HG03575 (cell line): ENCODE data around the gene PTPRM.
"Not testable (repeated sequence)": the region's sequence is repeated elsewhere in the genome, so short reads cannot be mapped to it uniquely, and the experiment has no call there.

Experiments
- ATAC-seq: cut with Tn5 transposase; IDR thresholded peaks from one replicate; pipeline ENCODE4 v1.9.1; 2021; ENCODE audit not compliant: unreplicated experiment, insufficient number of reproducible peaks, low FRiP score; ENCODE audit errors: extremely low read depth

Gene PTPRM

DNA sequence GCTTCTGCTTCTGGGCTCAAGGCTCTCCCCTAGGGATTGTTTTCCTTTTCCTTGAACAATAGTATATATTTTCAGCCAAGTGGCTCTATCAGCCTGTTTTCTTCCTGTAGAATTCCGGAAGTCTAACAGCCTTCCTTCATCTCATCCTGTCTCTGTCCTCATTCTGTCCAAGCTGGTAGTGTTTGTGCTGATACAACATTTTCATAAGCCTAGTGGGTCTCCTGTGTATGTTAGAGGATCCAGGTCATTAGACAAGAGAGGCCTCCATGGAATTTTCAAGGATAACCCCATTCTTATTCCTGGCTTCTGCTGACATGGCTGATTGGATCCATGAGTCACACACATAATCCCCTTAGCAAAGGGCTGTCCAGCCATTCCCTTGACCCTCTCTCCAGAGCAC, 467.6 kb downstream of the PTPRM start:
- ATAC-seq = no peak

DNA sequence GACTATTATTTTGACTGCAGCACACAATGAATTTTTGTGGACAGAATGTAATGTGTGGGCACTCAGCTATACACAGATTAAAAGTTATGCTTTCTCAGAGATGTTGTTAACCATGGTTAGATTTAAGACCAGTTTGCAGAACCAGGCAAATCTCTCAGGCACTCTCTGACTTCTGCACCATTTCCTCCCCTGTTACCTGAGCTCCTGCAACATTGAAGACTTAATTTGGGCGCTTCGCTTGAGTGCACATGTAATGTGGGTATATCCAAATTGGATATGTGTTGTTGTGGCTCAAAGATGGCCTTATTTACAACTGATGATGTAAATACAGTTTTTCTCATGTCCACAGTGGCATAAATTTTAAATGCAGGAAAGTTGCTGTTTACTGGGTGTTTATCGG, 469.4 kb downstream of the PTPRM start:
- no peak for ATAC-seq

DNA sequence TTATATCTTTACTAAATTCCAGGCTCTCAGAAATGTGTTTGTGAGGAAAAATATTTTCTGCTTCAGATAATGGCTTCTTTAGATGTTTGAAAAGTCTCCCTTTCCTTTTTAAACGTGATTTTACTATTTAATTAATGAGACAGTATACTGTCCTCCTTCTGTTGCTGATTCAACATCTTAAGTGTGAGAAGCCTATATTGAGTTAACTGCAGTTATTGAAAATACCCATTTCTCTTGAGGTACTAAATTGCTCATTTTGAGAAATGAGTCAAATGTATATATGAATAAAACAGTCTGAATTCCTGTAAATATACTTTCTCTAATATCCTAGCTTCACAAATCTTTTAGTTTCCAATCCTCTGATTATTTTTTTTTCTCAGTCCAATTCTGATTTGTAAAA, 470.2 kb downstream of the PTPRM start:
- no peak for ATAC-seq

DNA sequence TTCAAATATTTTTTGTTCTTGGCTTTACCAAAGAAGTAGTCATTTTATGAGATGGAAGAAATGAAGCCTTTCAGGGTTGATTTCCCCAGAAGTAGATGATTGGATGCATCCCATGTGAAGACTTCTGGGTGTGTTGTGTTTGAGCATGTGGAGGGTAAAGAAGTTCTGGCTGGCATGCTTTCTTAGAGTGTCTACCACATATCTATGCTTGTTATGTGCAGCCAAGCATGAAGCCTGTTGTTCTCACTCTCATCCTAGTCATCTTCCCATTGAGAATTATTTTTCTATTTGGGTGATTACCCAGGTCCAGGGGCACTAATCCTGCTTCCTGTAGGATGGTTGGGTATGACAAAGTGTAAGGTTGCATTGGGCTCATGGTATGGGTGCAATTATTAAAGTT, 472.9 kb downstream of the PTPRM start:
- ATAC-seq = no peak

DNA sequence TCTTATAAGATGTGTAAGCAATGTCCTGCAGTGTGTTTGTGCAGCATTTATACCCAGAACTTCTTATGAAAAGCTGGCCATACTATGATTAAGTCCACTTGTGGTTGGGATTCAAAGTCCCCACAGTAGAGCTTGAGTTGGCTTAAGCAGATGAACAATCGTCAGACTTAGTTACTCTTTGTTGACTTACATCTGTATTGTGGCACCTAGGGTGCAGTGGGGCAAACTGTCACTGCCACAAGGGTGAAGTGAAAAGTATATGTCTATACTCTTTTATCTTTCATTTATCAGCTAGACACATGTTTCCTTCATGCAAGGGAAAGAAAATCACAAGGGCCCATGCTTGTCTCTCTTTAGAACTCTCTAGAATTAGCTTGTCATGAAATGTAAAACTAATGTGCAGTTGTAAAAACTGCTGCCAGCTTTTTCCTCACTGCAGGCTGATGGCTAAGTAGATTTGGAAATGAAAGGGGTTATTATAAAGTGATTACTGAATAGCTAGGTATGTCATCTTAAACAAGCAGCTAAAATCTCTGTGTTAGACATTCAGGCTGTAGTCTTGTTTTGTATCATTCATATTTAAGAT, 474.5 kb downstream of the PTPRM start:
- no peak for ATAC-seq

DNA sequence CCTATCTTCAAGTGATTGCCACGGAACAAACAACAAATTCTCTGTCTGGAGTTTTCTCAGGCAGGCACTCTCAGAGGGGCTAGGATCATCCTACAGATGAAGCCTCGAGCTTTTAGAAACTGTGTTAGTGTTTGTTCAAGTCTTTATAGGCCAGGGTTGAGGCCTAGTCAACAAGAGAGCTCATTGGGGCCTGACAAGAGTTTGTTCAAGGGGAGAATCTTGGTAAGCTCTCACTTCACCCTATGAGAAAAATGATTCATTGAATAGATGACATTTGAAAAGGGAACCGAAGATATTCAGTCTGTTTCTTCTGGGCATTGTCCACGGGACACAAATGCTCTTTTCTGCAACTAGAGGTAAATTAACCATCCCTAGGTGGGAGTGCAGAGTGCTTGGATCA, 476.9 kb downstream of the PTPRM start:
- ATAC-seq = no peak

DNA sequence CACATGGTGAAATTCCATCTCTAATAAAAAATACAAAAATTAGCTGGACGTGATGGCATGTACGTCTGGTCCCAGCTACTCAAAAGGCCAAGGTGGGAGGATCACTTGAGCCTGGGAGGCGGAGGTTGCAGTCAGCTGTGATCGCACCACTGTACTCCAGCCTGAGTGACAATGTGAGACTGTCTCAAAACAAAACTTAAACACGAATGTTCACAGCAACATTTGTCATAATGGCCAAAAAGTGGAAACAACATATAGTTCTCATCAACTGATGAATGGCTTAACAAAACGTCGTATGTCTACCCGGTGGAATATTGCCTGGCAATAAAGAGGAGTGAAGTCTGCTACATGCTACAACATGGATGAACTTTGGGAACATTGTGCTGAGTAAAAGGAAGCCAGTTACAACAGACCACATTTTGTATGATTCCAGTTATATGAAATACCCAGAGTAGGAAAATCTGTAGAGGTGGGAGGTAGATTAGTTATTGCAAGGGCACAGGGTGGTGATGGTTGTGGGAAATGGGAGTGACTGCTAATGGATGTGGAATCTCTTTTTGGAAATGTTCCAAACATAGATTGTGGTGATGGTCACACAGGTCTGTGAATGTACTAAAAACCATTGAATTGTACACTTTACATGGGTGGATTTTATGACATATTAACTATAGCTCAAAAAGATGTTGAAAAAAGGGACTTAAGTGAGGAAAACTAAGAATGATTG, 478.2 kb downstream of the PTPRM start:
- no peak for ATAC-seq

DNA sequence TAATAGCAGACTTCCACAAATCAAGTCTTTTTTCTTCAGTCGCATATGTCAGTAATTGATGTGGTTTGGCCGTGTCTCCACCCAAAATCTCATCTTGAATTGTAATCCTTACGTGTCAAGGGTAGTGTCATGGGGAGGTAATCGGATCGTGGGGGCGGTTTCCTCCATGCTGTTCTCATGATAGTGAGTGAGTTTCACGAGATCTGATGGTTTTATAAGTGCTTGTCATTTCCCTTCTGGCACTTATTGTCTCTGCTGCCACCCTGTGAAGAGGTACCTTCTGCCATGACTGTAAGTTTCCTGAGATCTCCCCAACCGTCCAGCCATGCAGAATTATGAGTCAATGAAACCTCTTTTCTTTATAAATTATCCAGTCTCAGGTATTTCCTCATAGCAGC, 478.8 kb downstream of the PTPRM start:
- no peak for ATAC-seq

DNA sequence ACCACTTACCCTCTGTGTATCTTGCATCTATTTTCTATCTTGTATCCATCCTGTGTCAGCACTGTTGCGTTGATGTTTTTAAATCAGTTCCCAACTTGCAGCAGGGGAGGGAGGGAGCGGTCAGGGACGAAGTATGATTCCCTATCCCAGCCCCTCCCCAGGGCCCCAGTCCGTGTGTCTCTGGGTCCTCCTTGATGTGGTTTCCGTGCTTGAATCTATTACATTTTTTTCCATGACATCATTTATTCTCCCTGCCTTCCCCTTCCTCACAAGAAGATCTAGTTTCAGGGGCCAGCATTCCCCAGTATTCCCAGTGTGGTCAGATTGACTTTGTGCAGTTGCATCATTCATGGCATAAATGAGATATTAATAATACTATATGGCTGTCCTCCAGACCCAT, 479.3 kb downstream of the PTPRM start:
- no peak for ATAC-seq

DNA sequence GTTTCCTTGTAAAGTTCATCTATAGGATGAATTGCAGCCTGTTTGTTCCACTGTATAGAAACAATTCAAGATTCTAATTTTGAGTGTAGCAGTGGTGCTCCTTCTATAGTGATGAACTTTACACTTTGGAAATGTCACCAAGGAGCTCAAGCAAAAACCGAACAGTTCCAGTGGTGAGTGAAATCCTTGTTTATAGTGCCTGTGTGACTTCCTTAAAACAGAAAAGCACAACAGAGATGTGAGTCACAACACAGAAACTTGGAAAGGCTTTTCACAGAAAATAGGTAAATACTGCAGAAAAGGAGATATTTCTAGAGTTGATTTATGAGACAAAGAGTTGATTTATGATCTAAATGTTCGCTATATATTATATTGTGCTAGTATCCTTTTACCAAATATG, 482.0 kb downstream of the PTPRM start:
- ATAC-seq = no peak

DNA sequence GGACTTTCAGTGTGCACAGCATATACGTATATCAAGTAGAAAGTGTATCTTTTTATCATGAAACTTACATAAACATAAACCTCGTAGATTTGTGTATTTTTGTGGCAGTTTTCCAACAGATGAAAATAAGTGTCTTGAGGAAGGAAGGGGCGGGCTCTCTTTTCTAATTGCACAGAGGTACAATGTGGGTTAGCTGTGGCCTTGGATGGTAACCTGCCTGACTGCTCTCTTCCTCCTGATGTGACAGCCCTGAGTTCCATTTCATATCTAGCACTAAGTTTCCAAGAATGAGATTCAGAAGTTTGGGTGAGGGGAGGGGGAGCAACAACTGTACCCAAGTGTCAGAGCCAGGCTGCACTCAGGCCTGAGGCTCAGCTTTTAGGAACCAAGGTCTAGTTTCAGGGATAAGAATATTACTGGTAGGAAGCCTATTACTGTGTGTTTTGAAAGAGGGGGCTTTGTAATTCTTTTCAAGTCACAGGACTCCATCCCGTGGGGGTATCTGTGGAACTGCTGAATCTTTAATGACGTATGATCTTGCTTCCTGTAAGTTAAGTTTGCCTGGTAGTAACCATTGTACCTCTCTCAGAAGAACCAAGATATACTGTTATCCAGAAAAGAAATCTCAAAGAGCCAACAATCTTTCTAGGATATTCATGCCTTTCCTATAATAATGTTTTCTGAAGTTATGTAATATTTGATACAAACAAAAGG, 483.7 kb downstream of the PTPRM start:
- no peak for ATAC-seq

DNA sequence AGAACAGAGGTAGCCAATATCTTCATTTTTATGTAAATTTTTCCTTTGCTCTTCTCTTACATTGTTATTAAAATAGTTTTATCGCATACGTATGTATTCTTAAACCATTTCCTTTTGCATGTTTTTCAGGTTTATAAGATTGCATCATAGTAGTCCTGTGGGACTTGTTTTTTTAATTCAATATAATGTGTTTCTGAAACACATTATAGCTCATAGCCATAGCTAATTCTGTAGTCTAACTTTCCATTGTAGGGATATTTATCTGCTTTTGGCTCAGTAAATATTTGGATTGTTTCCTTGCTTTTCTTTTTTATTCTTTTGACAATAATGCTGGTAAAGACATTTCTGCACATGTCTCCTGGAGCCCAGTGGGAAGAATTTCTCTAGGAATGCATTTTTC, 484.3 kb downstream of the PTPRM start:
- no peak for ATAC-seq

DNA sequence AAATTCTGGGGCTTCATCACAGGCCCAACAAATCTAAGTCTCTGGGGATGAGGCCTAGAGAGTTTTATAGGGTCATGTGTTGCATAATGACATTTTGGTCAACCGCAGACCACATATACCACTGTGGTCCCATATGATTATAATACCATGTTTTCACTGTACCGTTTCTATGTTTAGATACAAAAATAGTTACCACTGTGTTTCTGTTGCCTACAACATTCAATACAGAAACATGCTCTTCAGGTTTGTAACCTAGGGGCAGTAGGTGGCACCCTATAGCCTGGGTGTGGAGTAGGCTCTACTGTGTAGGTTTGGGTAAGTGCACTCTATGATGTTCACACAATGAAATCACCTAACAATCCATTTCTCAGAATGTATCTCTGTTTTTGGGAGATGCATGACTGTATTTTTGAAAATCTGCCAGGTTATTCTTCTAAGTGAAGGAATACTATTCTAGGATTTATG, 485.2 kb downstream of the PTPRM start:
- no peak for ATAC-seq

DNA sequence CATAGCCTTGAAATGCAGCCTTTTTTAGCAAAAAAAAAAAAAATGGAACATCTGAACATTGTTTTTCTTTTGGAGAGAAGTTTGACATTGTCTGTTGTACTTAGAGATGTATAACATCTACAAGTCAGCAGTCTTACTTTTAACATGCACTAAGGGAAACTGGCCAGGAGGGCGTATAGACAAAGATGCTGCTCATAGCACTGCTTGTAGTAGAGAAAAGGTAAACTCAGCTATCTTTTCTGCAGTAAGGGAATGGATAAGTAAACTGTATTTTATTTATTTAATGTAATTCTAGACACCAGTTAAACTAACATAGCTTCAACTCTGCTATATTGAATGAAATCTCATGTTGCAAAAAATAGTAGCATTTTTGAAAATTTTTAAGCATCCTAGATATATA, 489.6 kb downstream of the PTPRM start:
- ATAC-seq = no peak

DNA sequence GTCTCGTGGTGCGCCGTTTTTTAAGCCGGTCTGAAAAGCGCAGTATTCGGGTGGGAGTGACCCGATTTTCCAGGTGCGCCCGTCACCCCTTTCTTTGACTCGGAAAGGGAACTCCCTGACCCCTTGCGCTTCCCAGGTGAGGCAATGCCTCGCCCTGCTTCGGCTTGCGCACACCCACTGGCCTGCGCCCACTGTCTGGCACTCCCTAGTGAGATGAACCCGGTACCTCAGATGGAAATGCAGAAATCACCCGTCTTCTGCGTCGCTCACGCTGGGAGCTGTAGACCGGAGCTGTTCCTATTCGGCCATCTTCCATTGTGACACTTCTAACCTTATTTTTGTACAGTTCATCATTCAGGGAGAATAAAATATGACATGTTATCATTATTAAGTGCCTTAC, 496.0 kb downstream of the PTPRM start:
- not testable (repeated sequence) for ATAC-seq

DNA sequence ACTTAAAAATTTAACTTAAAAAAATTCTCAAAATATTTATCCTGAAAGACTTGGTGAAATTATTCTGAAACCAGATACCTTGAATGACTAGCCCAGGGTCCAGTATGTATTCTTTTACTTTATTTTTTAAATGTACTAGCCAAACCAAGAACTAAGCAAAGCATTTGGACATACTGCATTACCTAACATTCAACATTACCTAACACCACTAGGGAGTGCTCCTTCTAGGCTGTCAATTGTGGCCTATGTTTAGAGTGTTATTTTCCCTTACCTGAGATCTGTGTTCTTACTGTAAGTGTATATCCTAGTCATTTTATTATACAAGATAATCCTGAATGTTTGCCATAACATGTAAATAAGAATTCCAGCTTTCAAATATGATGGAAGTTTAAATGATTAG, 496.6 kb downstream of the PTPRM start:
- ATAC-seq = no peak

DNA sequence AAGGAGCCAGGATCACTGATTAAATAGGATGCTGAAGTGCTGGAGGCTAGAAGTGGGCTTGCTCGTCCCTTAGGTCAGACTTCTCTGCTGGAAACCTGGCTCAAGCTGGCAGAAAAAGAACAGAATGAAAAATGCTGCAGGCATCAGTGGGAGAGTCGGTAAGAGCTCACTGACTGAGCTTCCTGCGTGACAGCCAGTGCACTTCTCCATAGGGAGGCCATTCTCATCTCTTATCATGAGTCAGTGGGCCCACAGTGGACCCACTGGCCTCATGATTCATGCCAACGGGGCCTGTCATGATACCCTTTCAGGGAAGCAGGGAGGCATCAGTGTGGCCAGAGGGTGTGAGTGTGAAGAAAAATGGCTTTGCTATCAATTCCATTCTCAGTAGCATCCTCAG, 498.2 kb downstream of the PTPRM start:
- ATAC-seq = no peak

DNA sequence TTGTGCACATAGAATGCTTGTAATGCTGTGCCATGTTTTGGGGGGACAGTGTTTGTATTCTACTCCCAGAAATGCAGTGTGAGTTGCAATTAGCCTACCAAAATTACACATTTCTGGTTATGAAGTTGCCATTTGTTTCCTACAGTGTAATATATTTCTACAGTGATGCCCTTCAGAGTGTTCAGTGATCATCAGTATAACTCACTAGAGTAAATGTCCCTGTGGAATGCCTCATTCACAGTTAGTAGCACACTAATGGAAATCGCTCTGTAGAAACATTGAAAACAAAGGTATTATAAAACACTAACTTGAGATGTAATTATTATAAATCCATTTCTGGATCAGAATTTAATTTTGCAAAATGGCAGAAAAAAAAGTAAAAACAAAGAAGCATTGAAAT, 498.7 kb downstream of the PTPRM start:
- ATAC-seq = no peak

DNA sequence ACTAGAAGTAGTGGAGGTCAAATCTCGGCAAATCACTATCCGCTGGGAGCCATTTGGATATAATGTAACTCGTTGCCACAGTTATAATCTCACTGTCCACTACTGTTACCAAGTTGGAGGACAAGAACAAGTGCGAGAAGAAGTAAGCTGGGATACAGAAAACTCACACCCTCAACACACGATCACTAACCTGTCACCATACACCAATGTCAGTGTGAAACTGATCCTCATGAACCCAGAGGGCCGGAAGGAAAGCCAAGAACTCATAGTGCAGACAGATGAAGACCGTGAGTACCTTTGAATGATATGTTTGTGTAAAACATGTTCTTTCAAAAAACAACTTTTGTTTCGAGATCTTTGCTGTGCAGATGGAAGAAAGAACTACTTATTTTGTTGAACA, 502.6 kb downstream of the PTPRM start:
- ATAC-seq = no peak

DNA sequence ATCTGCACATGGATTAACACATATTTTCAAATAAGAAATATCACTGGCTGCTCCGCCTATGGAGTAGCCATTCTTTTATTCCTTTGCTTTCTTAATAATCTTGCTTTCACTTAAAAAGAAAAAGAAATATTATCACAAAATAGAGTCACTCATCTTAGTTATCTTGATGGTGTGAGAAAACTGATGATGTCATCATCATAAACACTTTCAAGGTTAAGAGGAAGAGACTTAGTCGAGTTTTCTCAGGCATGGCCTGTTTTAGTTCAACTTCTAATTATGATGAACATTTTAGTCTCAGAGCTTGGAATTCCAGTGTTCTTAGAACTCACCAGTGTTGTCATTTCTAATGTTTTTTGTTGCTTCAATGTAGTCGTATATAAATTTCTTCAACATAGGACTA, 506.1 kb downstream of the PTPRM start:
- no peak for ATAC-seq
